Measurements from ENCODE around the gene FBXW12.

GRCh38 chr3:48428088-48428571 is 56.1 kb downstream of the FBXW12 start:
- no peak for TF ChIP-seq MAX (IDR thresholded peaks at IDR 0.05; ENCODE audit: low read depth)
- no peak for TF ChIP-seq MXI1 (IDR thresholded peaks at IDR 0.05; ENCODE audit: low read depth, low read length)
- TF ChIP-seq, protein P1, sequence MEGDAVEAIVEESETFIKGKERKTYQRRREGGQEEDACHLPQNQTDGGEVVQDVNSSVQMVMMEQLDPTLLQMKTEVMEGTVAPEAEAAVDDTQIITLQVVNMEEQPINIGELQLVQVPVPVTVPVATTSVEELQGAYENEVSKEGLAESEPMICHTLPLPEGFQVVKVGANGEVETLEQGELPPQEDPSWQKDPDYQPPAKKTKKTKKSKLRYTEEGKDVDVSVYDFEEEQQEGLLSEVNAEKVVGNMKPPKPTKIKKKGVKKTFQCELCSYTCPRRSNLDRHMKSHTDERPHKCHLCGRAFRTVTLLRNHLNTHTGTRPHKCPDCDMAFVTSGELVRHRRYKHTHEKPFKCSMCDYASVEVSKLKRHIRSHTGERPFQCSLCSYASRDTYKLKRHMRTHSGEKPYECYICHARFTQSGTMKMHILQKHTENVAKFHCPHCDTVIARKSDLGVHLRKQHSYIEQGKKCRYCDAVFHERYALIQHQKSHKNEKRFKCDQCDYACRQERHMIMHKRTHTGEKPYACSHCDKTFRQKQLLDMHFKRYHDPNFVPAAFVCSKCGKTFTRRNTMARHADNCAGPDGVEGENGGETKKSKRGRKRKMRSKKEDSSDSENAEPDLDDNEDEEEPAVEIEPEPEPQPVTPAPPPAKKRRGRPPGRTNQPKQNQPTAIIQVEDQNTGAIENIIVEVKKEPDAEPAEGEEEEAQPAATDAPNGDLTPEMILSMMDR (IDR thresholded peaks at IDR 0.05): no peak
- no peak for TF ChIP-seq NRF1 (IDR thresholded peaks at IDR 0.05; ENCODE audit: low read depth, low read length)
- TF ChIP-seq GABPA (IDR thresholded peaks at IDR 0.05; ENCODE audit: low read depth): no peak
- no peak for TF ChIP-seq NFIC (IDR thresholded peaks at IDR 0.05; ENCODE audit: borderline replicate concordance)
- no peak for TF ChIP-seq EZH2phosphoT487 (IDR thresholded peaks at IDR 0.05; ENCODE audit: borderline replicate concordance, low read depth)
- TF ChIP-seq RXRA (IDR thresholded peaks at IDR 0.05; ENCODE audit: borderline replicate concordance, low read depth): no peak
- no peak for TF ChIP-seq SMC3 (IDR thresholded peaks at IDR 0.05; ENCODE audit: low read depth, low read length)
- TF ChIP-seq FOXM1 (IDR thresholded peaks at IDR 0.05; ENCODE audit: low read depth): no peak
- no peak for TF ChIP-seq CHD2 (IDR thresholded peaks at IDR 0.05; ENCODE audit: low read length, partially characterized antibody)

Measured in SK-N-SH (cell line).